Pons (tissue), 1 donor: ENCODE measurements around the gene LTA4H.

Experiments
- DNase-seq: peaks from one replicate; pipeline ENCODE4 v3.0.0-alpha.2; 2016; ENCODE audit warnings: low spot score

LTA4H gene

GRCh38 chr12:96057986-96058553 lies 22.7 kb upstream of the LTA4H start:
- DNase-seq = no peak

GRCh38 chr12:96056646-96057455 lies 21.5 kb upstream of the LTA4H start:
- DNase-seq = no peak

- peak; percentile 54 for DNase-seq
Measured at GRCh38 chr12:96054244-96054610, 18.8 kb upstream of the LTA4H start.

GRCh38 chr12:96053476-96054243 lies 18.3 kb upstream of the LTA4H start:
- no peak for DNase-seq

- DNase-seq = no peak
Measured at GRCh38 chr12:96051756-96052485, 16.5 kb upstream of the LTA4H start.

GRCh38 chr12:96050139-96050538 lies 14.8 kb upstream of the LTA4H start:
- DNase-seq = no peak

GRCh38 chr12:96049101-96049500 lies 13.7 kb upstream of the LTA4H start:
- DNase-seq = no peak

- no peak for DNase-seq
Measured at GRCh38 chr12:96048393-96048969, 13.1 kb upstream of the LTA4H start.

- peak; percentile 29 for DNase-seq
Measured at GRCh38 chr12:96047229-96048211, 12.1 kb upstream of the LTA4H start.

GRCh38 chr12:96046543-96047228 lies 11.3 kb upstream of the LTA4H start:
- no peak for DNase-seq

- peak; percentile 17 for DNase-seq
Measured at GRCh38 chr12:96045566-96045965, 10.2 kb upstream of the LTA4H start.

- no peak for DNase-seq
Measured at GRCh38 chr12:96044943-96045290, 9.5 kb upstream of the LTA4H start.

- DNase-seq = no peak
Measured at GRCh38 chr12:96044017-96044942, 8.9 kb upstream of the LTA4H start.

GRCh38 chr12:96041181-96041580 lies 5.8 kb upstream of the LTA4H start:
- DNase-seq = no peak

GRCh38 chr12:96040305-96041133 lies 5.1 kb upstream of the LTA4H start:
- DNase-seq = no peak

GRCh38 chr12:96039516-96039915 lies 4.1 kb upstream of the LTA4H start:
- no peak for DNase-seq

- DNase-seq = no peak
Measured at GRCh38 chr12:96036765-96037455, 1.5 kb upstream of the LTA4H start.
